Endometrial microvascular endothelial cells (primary cell): ENCODE data around the gene OSBPL2. TPM values are rescaled to one million over a fixed set of nuclear protein-coding genes. Genes with fewer than 3 reads are reported as not detected.

ENCODE experiments used
- in situ Hi-C: cut with HindIII; loops from 2 replicates; pipeline ENCODE4 v1.10.0; 2017; ENCODE audit warnings: low sequenced_read_pairs, low pct_unique_long_range_greater_than_20kb; ENCODE audit errors: inconsistent ontology term
- total RNA-seq: library from RNA; depleted of rRNA; stranded (reverse); fragments of >200 nt; gene quantifications from one replicate; pipeline ENCODE4 v1.2.3, GENCODE V29; 2015; ENCODE audit errors: inconsistent ontology term

The OSBPL2 gene
- total RNA-seq: 15.6 TPM

DNA sequence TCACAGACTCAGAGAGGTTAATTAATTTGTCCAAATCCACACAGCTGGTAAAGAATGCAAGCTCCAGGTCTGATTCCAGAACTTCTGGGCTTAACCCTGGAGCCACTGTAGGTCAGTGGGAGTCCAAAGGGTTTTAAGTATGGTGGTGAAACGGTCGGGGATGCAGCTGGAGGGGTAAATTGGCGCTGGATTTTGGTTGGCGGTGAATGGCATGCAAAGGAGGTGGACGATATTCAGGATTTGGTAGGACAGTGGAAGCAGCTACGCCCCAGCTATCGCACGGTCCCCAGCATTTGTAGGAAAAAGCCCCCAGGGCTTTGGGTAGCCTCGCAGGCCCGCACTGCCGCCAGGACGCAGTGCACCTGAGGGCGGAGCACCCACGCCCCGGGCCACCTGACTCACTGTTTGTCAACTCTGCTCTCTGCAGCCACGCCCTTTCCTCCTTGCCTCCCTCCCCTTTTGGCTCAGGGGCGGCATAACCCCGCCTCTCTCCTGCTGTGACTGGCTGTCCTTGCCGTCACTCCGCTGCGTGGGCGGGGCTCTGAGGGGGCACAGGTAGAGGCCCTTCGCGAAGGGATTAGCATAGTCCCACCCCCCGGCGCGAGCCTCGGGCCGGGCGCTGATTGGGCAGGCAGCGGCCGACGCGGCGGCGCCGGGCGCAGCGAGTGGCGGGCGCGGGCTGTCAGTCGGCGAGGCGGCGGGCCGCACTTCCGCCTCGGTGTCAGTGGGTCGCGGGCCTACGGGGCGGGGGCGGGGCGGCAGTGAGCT is at the start of gene OSBPL2:
Gene OSBPL2 (plus strand): TSS at position 721 of the 768 bp plus-strand sequence. CDS start 17,664 bp downstream, outside the sequence.
- in situ Hi-C loops: no loop called here

DNA sequence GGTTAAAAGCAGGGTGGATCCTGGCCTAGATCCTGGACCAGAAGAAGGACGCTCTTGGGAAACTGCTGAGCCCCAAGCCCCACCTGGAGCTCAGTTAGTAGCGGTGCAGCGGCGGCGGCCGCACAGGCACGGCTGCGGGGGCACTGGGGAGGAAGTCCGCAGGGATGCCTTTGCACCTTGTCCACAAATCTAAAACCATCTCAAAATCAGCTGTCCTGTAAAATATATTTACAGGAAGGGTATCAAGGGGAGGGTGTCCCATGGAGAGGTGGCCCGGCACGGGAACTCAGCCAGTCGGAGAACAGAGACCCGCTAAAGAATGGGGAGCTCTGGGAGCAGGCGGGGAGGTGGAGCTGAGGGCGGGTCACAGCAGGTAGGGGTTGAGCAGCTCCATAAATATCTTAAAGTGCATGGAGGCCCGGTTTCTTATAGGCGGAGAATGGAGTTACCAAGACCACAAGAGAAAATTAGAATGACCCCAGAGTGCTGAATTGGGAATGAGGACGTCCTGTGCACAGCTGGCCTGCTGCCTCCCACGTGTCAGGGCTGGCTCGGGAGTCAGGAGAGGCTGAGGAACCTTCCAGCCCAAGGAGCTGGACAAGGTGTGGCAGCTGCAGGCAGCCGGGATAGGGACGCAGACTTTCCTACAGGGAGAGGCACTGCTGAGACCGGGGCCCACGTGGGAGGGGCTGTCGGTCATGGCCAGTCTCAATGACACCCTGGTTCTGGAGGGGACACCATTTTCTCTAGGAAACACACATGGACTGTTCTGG is 47.5 kb upstream of the OSBPL2 start:
- in situ Hi-C loops: no loop called here

DNA sequence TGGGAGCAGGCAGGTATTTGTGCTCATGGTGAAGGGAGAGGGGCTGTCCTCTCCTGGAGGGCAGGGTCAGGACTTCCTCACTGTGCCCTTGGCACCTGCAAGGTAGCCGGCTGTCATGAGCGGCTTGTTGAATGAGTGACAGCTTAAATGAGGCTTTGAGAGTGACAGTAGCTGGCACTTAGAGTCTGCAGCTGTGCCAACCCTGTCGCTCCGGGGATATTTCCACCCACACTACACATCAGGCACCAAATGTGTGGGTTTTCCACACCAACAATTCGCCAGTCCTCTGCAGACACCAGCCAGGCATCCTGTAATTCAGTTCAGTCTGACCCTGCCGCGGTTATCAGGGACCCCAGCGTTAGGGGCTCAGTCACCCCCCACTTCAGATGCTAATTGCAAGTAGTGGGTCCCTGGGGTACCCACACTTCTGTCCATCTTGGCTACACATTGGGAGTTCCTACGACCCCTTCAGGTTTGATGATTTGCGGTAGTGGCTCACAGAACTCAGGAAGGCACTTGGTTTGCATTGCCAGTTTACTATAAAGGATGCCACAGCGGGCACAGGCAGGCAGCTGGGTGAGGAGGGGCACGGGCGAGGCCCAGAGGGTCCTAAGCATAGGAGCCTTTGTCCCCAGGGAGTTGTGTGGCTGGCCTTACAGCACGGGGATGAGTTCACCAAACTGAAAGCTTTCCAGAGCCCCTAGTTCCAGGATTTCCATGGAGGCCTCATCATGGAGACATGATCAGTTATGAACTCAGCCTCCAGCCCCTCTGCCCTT is 46.4 kb upstream of the OSBPL2 start:
- in situ Hi-C loops: no loop called here

DNA sequence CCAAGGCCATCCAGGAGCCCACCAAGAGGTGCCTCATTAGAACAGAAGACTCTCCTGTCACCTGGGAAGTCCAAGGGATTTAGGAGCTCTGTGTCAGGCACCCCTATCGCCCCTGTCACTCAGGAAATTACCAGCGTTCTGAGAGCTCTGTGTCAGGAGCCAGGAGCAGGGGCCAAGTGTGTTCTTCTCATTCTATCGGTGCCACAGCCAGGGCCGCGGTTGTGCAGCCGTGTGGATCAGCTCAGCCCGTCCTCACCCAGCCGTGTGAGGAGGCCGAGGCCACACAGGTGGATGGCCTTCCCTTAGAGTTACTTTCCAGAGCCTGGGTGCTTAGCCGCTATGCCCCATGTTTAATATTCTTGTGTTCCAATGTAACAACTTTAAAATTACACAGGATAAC is 45.7 kb upstream of the OSBPL2 start:
- in situ Hi-C loops: no loop called here

DNA sequence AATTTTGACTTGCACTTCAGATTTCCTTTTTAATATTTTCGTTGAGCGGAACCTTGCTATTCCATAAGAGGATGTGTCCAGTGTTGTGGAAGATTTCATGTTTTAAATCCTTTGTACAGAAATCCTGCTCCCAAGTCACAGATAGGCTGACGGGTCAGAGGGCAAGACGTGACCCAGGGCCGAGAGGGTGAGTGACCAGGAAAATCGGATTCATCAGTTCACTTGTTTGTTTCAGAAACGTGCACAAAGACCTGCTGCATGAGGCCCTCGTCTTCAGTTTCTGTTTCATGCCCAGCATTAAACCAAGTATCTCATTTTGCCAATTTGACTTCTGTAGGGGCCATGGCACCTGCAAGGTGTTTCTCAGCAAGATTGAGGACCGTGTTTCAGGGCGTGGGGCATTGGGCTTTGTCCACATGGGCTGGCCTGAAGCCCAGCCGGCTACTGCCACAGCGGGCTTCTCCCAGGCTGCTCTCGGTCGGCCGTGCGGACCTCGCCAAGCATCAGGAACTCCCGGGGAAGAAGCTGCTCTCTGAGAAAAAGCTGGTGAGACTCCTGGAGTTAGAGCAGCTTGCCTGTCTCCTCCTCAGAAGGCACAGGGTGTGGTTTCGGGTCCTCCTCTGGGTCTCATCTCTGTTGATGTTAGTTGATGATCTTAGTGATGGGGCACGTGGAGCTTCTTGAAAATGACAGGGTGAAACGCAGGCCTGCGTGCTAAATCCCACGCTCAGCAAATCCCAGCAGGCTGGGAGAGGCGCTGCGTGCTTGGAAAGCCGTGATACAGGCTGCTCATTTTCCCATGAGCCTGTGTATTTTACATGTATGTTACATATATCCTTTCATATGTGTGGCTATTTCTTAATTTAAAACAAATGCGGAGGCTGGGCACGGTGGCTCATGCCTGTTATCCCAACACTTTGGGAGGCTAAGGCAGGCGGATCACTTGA is 45.0 kb upstream of the OSBPL2 start:
- in situ Hi-C loops: no loop called here

DNA sequence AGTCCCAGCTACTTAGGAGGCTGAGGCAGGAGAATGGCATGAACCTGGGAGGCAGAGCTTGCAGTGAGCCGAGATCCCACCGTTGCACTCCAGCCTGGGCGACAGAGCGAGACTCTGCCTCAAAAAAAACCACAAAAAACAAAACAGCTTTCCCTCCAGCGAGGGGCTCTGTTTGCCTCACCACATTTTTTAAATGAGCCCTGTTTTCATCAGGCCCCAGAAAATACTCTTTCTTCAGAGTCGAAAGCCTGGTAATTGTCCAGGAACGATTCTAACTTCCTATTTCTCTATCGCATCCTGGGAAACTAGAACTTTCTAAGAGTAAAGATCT is 43.3 kb upstream of the OSBPL2 start:
- in situ Hi-C loops: no loop called here

DNA sequence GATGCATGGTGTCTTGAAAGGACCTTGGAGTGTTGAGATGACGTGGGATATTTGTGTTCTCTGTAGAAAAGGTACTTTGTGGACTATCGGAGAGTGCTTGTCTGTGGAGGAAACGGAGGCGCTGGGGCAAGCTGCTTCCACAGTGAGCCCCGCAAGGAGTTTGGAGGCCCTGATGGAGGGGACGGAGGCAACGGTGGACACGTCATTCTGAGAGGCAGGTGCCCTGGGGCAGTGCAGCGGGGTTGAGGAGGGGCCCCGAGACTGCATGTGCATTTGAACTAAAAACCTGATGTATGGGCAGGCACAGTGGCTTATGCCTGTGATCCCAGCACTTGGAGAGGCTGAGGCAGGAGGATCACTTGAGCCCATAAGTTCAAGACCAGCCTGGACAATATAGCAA is 42.6 kb upstream of the OSBPL2 start:
- in situ Hi-C loops: no loop called here

DNA sequence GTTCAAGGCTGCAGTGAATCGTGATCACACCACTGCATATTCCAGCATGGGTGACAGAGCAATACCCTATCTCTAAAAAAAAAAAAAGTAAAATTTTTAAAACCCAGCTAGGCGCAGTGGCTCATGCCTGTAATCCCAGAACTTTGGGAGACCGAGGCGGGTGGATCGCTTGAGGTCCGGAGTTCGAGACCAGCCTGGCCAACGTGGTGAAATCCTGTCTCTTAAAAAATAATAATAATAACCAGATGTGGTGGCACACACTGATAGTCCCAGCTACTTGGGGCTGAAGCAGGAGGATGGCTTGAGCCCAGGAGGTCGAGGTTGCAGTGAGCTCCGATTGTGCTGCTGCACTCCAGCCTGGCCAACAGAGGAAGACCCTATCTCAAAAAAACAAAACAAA is 42.0 kb upstream of the OSBPL2 start:
- in situ Hi-C loops: no loop called here

DNA sequence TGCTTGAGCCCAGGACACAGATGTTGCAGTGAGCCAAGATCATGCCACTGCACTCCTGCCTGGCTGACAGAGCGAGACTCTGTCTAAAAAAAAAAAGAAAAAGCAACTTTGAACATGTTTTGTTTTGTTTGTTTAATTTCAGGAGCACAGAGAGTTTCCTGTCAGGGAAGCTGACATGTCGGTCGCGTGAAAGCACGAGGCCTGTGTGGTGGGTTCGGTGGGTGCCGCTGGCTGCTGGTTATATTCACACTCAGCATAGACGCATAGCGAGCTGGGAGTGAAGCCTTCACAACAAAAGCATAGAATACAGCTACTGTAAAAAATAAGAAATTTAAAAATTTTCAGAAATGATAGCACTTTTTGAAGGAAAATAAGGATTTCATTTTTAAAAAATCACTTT is 41.0 kb upstream of the OSBPL2 start:
- in situ Hi-C loops: no loop called here

DNA sequence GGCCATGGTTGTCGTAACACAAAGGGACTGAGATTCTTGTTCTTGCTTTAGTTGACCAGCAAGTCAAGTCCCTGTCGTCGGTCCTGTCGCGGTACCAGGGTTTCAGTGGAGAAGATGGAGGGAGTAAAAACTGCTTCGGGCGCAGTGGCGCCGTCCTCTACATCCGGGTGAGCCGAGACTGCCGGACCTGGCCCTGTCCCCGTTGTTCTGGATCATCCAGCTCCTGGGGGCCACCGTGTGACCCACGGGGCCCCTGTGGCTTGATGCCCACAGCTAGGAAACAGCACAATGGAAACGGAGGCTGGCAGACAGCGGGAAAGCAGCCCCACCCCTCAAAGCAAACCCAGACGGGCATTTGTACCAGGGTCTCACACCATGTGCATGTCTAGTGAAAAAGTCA is 40.5 kb upstream of the OSBPL2 start:
- in situ Hi-C loops: no loop called here

DNA sequence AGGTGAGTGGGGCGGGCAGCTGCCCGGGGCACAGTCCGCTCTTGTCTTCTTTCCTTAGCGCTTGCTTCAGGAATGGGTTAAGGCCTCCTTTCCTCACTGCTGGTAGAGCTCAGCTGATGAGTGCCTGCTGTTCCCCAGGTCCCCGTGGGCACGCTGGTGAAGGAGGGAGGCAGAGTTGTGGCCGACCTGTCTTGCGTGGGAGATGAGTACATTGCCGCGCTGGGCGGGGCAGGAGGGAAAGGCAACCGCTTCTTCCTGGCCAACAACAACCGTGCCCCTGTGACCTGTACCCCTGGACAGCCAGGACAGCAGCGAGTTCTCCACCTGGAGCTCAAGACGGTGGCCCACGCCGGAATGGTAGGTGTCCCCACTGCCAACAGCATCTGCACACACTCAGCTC is 39.8 kb upstream of the OSBPL2 start:
- in situ Hi-C loops: no loop called here

DNA sequence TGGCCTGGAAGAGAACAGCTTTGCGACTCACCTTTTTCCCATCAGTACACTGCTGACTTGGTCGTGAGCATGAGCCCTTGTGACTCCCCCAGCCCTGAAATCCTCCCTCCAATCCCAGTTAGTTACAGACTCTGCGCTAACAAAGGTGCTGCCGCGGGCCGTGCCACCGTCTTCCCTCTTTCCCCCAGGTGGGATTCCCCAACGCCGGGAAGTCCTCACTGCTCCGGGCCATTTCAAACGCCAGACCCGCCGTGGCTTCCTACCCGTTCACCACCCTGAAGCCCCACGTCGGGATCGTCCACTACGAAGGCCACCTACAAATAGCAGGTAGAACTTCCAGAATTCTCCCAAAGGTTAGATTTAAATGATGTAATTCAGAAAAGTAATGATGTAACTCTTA is 39.4 kb upstream of the OSBPL2 start:
- in situ Hi-C loops: no loop called here

DNA sequence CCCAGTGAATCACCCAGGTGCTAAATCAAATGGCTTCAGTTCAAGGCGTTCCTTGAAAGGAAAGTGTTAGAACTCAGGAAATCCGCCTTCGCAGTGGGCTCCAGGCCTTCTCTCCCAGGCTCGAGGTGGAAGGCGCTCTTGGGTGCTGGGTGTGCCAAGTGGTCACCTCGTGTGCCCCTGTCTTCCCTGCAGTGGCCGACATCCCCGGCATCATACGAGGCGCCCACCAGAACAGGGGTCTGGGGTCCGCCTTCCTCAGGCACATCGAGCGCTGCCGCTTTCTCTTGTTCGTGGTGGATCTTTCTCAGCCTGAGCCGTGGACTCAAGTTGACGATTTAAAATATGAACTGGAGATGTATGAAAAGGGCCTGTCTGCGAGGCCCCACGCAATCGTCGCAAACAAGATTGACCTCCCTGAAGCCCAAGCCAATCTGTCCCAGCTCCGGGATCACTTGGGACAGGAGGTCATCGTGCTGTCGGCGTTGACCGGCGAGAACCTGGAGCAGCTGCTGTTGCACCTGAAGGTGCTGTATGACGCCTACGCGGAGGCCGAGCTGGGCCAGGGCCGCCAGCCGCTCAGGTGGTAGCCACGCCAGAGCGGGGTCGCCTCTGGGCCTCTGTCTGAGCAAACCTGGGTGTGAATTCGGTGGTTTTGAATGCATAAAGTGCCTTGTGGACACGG is 37.7 kb upstream of the OSBPL2 start:
- in situ Hi-C loops: no loop called here

DNA sequence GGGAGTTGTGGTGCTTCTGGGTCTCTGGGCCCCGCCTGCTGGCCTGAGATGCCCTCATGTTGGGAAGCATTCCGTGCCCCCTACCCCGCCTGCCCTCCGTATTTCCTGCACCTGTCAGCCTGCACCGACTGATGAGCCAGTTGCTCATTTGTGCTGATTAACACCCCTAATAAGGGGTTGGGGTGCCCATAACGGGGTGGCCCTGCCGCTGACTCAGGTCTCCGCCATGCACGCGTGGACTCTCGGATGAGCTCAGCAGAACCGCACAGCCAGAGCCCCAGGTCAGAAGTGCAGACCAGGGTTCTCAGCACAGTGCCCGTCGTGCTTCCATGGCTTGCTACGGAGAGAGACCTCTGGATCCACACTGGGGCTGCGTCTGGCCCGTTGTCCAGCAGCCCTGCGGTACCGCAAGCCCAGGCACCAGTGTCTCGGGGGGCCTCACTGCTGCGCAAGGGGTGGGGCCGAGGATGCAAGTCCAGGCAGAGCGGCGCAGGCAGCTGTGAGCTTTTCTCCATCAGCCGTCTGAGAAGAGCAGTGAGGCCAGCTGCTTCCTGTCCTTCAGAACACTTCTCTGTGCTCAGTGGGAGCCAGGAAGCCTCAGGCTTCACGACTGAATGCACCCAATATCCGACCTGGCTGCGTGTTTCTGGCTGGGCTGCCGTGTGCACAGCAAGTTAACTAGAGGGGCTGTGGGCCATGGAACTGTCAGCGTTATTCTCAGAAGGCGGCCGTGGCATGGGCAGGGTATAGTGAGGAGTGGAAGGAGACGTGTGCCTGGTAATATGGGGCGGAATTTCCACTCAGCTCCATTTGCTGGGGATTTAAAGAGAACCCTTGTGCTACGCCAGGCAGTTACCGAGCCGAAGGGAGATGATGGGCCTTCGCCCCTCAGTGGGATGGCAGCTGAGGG is 36.9 kb upstream of the OSBPL2 start:
- in situ Hi-C loops: no loop called here

DNA sequence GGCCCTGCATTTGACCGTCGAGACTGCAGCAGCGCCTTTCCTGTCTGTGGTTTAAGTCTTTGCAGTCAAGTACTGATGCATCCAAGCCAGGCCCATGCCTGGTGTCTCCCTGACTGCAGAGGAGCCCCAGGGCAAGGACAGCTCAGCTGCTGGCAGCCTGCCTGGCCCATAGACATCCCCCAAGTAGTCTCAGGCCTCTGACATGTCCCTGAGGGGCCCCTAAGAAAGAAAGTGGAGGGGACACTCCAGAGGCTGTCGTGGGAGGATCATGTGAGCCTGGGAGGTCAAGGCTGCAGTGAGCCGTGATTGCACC is 36.3 kb upstream of the OSBPL2 start:
- in situ Hi-C loops: no loop called here

DNA sequence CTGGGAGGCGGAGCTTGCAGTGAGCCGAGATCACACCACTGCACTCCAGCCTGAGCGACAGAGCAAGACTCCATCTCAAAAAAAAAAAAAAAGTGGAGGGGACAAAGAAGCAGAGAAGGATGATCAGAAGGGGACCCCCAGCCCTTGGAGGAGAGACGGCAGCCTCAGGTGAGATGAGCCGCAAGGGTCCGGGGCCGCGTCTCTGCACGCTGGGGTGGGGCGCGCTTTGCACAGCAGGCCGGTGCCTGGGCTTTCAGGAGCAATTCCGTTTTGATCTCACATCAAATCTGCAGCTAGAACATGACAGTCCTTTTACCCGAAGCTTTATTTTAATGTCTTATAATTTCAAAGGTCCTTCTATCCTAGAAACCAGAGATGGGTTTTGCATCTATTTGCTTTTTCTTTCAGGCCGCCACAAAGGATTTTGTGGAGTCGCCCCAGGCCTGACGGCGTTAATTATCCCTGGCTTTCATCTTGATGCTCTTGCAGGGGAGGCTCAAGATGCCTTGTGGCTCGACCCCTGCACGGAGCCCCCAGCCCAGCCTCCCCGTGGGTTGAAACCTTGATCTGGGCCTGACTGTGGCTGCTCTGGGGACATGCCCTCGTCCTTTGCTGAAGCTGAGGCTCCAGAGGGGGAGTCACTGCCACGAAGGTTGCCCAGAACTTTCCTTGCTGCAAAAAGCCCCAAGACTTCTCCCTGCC is 35.5 kb upstream of the OSBPL2 start:
- in situ Hi-C loops: no loop called here
